Stimulated activated CD8-positive, alpha-beta memory T cell treated with anti-CD3 and anti-CD28 coated beads, Interleukin-7, amount 100 ng/mL, for 48 hours (primary cell): Measurements from ENCODE around the gene APLN.

Experiments used
- DNase-seq, 2 donors: peaks; one replicate each; pipeline ENCODE4 v3.0.0-alpha.2; 2020; ENCODE audit warnings: low read depth in 1 of 2; ENCODE audit errors: extremely low read depth in 1 of 2

APLN gene

GRCh38 chrX:129663171-129663570 is 8.4 kb upstream of the APLN start:
- DNase-seq, result no peak

GRCh38 chrX:129661369-129661768 is 6.6 kb upstream of the APLN start:
- DNase-seq, result no peak

DNA sequence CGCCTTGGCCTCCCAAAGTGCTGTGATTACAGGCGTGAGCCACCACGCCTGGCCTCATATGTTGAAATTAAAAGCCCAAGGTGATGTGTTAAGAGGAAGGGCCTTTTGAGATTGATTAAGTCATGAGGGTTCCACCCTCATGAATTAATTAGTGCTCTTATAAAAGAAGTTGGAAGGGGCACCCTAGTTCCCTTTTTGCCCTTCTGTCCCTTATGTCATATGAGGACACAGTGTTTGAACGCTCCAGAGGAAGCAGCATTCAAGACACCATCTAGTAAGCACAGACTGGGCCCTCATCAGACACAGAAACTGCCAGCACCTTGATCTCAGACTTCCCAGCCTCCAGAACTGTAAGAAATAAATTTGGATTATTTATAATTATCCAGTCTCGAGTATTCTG is 5.1 kb upstream of the APLN start:
- no peak for DNase-seq

DNA sequence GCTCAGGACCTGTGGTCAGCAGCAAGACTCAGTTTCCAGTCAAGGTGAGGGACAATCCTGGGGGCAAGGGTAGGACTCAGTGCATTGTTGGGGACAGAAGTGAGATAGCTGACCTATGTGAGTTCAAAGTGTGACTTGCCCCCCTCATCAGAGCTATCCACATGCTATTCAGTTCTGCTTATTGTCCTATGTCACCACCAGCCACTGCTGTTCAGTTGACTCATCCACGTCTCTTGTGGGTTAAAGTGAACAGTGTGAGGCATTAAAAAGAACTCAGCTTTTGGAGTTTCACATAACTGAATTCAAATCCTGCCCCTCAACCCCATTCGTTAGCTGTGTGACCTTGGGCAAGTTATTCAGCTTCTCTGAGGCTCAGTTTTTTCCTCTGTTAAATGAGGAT is 4.4 kb upstream of the APLN start:
- DNase-seq, result no peak

DNA sequence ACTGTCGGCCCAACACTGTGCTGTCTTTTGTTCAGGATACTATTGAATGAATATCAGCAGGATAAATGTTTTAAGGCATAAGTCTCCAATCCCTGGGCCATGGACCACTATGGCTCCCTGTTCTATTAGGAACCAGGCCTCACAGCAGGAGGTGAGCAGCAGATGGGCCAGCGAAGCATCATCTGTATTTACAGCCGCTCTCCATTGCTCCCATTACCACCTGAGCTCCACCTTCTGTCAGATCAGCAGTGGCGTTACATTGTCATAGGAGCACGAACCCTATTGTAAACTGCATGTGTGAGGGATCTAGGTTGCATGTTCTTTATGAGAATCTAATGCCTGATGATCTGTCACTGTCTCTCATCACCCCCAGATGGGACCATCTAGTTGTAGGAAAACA is 3.7 kb upstream of the APLN start:
- DNase-seq, result no peak

DNA sequence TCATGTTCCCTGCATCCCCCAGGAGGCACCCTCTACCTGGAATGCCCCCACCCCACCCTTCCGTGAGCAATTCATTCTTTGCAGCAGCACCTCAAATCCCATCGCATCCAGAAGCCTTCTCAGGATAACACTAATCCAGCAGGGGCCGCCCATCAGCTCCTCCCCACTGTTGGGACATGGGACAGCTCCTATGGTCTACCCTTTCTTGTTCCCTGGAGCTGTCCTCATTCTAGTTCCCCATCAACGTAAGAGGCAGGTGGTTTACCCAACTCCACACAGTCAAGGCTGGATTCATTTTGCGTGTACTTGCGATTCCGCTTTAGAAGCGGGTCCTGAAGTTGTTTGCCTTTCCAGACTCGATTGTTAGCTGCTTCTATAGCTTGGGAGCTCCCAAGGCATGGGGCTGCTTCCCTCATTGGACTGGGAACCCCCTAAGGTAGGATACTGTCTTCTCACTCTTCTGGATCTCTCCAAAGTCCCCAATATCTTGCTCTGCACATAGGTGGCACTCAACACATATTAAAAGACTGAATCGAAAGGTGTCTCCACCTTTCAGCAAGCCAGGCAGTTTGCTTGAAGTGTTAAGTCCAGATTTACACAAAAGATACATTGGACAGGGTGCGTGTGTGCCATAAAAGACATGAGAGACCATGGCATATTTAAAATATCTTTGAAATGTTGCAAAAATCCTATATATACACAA is 942 bp upstream of the APLN start:
- no peak for DNase-seq

DNA sequence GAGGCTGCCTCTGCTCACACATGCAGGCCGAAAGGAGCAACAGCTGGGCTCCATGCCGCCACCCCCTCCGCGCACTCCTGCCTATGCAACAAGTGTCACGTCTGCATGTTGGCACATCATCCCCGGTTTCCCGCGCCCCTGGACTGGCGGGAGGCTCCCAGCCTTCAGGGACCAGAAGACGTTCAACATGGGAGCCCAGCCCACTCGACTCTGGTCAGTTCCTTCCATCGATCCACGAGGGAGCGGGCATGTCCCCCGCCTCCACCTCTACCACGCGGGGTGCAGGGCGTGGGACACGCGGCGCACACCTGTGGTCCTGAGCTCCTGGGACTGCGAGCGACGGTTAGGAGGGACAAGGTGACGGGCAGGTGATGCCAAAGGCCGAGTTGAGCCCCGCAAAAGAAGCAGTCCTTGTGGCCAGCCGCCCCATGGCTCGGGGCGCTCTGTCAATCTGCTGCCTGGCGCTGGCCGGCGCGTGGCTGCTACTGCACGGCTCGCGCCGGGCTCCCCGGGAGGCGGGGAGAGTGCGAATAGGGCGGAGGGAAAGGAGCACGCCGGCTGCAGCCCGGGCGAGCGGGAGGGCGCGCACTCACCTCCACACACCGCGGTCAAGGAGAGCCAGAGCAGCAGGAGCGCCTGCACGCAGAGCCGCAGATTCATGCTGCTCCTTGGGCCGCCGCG is 645 bp downstream of the APLN start:
- DNase-seq, result no peak

GRCh38 chrX:129653181-129653970 is 1.4 kb downstream of the APLN start:
- no peak for DNase-seq

GRCh38 chrX:129652565-129653169 is 2.1 kb downstream of the APLN start:
- DNase-seq, result no peak

- no peak for DNase-seq
Measured at GRCh38 chrX:129651756-129652564, 2.8 kb downstream of the APLN start.

GRCh38 chrX:129650821-129651510 is 3.8 kb downstream of the APLN start:
- no peak for DNase-seq

DNA sequence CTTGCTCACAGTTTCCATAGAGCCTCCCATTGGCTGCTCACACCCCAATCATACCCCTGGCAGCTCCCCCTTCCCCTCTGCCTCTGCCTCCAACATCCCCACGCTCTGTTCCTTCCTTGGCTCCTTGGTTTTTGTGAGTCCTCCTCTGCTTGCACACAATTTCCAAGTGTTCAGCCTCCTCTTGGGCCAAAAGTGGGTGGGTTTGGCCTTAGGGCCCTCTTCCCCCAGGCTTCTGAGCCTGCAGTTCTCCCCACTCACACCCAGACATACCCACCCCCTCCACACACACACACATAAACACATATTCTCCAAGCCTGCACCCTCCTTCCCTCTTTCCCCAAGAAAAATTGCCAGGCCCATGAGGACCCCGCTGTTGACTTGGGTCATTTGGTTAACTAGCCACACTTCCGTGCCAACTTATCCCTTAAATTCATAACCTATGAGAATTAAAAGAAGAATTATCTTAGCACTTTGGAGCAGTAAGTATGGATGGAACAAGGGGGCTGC is 4.5 kb downstream of the APLN start:
- no peak for DNase-seq

DNA sequence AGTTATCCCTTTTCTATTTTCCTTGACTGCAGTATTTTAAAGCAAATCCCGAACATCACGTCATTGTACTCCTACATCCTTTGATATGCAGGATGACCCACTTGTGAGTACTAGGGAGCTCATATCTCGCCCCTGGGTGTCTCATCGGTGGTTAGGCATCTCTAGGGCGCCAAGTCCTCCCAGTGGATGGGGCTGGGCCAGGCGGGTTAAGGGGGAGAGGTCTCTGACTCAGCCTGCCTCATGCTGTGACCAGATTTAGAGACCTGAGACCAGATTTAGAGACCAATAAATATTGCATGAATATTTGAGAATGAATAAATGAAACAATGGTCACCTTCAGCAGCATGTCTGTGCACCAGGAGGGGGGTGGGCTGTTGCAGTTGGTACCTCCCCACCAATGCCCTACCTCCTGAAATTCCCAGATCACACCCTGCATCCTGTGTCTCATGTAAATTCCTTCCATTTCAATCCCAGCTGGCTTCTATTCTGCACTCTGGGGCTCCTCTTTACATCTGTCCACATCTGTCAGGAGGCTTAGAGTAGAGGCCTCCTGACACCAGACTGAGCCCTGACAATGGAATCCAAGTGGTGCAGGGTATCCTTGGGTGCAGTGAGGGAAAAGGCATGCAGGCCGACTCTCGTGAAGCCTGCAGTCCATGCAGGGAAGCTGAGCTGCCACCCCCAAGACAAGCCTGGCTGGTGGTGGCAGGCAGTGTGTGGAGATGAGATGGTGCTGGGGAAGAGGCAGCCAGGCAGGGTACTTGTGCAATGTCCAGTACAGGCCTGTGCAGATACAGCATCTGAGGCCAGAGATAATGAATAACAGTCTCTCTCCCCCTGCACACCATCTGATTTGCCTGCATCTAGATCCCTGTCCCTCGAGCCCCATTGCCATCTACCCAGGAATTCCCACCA is 5.2 kb downstream of the APLN start:
- DNase-seq, result no peak

DNA sequence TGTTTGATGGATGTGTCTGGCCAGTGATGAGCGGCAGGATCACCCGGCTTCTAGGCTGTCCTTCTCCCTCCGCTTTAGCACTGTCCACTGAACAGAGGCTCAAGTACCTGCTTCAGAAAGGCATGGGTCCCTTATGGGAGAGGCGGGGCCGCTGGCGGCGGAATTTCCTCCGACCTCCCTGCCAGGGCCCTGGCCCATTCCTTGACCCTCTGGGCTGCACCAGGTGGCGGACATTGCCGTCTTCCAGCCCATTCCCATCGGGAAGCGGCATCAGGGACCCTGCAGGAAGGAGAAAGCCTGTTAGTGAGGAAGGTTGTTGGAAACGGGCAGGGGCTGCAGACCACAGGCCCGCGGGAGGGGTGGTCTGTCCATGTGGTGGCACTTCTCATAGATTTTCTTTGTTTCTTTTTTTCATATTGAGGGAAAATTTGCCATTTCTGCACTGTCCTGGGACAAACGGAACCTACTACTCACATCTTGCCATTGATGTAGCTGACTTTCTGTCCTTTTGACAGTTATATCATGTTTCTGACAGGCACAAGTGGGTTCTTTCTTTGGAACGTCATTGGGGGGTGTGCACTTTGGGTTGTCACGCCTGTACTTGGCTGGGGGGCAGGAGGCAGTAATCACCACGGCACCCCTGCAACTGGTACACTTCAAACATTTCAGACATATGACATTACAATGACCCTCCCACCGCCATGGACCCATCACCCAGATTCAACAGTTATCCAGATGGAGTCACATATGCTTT is 6.1 kb downstream of the APLN start:
- DNase-seq, result no peak

DNA sequence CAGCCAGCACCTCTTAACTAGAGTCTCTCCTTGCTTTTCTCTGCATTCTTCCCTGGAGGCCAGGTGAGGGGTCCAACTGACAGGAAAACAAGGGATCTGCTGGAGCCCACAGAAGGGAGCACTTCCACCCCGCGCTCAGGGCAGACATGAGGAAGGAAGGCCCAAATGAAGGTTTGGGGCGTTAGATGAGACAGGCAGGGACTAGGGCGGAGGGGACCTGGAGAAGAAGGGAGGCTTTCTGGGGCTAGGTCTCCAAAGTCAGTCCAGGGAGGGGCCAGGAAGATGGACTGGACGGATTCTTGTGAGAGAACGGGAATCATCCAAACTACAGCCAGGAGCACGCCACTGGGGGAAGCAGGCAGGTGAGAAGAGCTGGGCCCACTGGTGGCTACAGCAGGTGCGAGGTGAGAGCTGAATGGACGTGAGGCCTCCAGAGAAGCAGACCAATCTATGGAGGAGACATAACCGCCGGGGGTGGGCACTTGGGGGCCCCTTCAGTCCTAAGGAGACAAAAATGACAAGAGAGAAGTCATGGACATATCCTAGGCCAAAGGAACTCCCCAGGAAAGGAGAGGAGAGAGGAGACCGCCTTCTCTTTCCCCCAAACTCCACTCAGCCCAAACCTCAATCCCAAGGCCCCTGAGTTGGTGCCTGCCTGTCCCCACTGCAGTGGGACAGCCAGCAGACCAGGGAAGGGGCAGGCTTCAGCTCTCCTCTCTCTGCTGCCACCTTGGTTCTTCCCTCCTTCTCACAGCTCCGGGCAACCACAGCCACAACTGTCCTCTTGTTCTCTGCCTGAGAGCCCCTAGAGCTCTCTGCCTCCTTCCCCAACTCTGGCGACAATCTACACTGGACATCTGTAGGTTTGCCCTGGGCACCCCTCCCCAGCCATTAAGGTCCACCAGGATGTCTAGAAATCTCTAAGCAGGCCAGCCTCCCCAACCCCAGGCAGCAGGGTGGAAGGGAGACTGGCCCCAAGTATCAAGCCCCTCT is 7.0 kb downstream of the APLN start:
- no peak for DNase-seq

GRCh38 chrX:129646566-129647417 is 8.0 kb downstream of the APLN start:
- no peak for DNase-seq
